Activated CD4-positive, alpha-beta T cell treated with anti-CD3 and anti-CD28 coated beads, Interleukin-2, amount 10 ng/mL, durations not matched to agents 24 days and 14 days (primary cell): ENCODE results near the gene COL4A2. TPM values are rescaled to one million over a fixed set of nuclear protein-coding genes. Genes with fewer than 3 reads are reported as not detected.

Experiments used
- DNase-seq: peaks from one replicate; pipeline ENCODE4 v3.0.0; 2022
- H3K27ac Mint-ChIP-seq: one replicate; pipeline ENCODE4 v1.8.0; 2022; ENCODE audit warnings: mild to moderate bottlenecking, mixed read lengths
- H3K27me3 Mint-ChIP-seq: one replicate; pipeline ENCODE4 v1.8.0; 2022; ENCODE audit warnings: mixed read lengths
- H3K36me3 Mint-ChIP-seq: one replicate; pipeline ENCODE4 v1.8.0; 2022; ENCODE audit warnings: low read depth, mild to moderate bottlenecking, mixed read lengths
- H3K4me1 Mint-ChIP-seq: one replicate; pipeline ENCODE4 v1.8.0; 2021; ENCODE audit warnings: mixed read lengths
- H3K4me3 Mint-ChIP-seq: one replicate; pipeline ENCODE4 v1.8.0; 2022; ENCODE audit warnings: mild to moderate bottlenecking, moderate library complexity, mixed read lengths
- H3K9me3 Mint-ChIP-seq: one replicate; pipeline ENCODE4 v1.8.0; 2021; ENCODE audit warnings: mixed read lengths
- intact Hi-C: fragments of 100-400 bp; cut with micrococcal nuclease; formaldehyde crosslinking; loops from one replicate; pipeline ENCODE4 v1.15.1; 2023
- total RNA-seq: library from RNA; stranded (reverse); gene quantifications from 2 replicates; pipeline ENCODE4 v1.2.3, GENCODE V29; 2022

The COL4A2 gene
- total RNA-seq, 1 donor from 2014 or later, result not detected

DNA sequence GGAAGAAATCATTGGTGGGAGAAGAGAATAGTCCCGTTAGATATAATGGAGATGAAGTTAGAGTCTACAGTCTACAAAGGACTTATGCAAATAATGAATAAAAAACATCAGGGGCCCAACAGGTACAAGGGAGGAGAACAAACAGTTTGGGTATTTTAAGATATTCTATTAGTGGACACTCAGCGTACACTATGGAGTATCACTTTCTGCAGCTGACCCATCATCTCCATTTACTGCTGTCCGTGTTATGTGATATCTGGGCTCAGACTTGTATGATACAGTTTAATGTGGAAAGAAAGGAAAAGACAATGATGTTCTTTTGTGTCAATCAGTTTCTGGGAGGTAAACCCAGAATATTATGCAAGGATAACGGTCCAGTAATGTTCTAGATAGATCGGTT is 128.2 kb downstream of the COL4A2 start:
- Mint-ChIP-seq H3K9me3 (no peaks in the 10 kb centered on the region), H3K27me3 (peaks cover 38% of the 10 kb centered on the region), H3K4me3 (no peak overlapping the region), H3K36me3 (no peaks in the 10 kb centered on the region), H3K4me1 (no peaks in the 10 kb centered on the region), H3K27ac (no peak overlapping the region)
- DNase-seq, result no peak
- intact Hi-C loops, result no loop called here

DNA sequence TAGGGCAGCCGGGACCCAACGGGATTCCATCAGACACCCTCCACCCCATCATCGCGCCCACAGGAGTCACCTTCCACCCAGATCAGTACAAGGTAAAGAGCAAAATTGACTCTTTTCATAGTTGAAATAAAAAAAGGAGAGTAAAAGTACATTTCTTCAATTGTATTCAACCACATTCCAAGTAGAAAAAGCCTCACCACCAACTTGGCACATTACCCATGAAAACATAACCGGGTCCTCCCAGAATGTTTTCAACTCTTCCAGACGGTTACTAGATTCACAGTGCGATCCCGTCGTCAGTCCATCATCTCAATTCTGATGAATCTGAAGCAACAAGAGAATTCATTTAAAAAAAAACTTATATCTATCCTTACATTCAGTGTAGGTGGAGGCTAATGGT is 129.2 kb downstream of the COL4A2 start:
- intact Hi-C loops, result no loop called here
- Mint-ChIP-seq H3K27me3 (peaks cover 33% of the 10 kb centered on the region), H3K4me3 (no peak overlapping the region), H3K27ac (no peak overlapping the region), H3K9me3 (no peaks in the 10 kb centered on the region), H3K36me3 (no peaks in the 10 kb centered on the region), H3K4me1 (no peaks in the 10 kb centered on the region)
- no peak for DNase-seq

GRCh38 chr13:110436786-110437370 is 129.8 kb downstream of the COL4A2 start:
- Mint-ChIP-seq H3K9me3 (no peaks in the 10 kb centered on the region), H3K36me3 (no peaks in the 10 kb centered on the region), H3K27me3 (peaks cover 33% of the 10 kb centered on the region), H3K4me1 (no peaks in the 10 kb centered on the region), H3K27ac (no peak overlapping the region), H3K4me3 (no peak overlapping the region)
- intact Hi-C loops, result no loop called here
- DNase-seq, result no peak

DNA sequence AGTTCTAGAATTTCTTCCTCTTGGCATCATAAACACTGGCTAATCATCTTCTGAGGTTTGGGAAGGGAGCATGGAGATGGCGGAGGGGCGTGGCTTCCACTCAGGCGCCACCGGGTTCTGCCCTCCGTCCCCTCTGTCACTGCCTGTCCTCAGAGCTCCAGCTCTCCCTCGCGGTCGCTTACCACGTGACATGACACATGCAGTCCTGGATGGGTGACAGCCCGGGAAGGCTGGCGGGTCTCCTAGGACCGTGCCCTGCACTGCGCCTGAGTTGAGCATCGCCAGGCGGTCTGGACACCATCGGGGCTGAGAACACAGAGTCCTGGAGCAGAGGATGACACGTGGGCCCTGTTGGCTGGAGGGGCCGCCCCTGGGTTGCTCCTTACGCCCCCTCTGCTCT is 131.1 kb downstream of the COL4A2 start:
- H3K27me3 Mint-ChIP-seq, result peaks cover 25% of the 10 kb centered on the region
- intact Hi-C loops, result no loop called here

DNA sequence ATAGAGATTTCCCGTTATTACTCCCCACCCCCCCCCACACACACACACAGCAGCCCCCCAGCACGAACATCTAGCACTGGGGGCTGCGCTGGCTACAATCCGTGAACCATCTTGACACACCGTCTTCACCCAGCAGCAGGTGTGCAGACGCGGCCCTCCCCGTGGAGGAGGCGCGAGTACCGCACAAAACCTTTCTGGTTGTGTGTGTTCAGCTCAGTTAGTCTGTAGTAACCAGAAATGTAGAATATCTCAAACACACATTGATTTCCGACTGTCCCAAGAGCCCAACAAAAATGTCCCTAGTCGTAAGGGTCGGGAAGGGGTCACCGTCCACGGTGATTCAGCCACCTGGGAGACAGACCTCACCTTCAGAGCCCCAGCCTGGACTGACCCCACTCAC is 131.7 kb downstream of the COL4A2 start:
- intact Hi-C loops, result no loop called here
- Mint-ChIP-seq H3K27ac (no peak overlapping the region), H3K27me3 (peaks cover 22% of the 10 kb centered on the region), H3K36me3 (no peaks in the 10 kb centered on the region), H3K9me3 (no peaks in the 10 kb centered on the region), H3K4me1 (no peaks in the 10 kb centered on the region), H3K4me3 (no peak overlapping the region)
- no peak for DNase-seq

More for the DNA sequence above, 131.1 kb downstream of the COL4A2 start:
- Mint-ChIP-seq H3K4me3 (no peak overlapping the region), H3K27ac (no peak overlapping the region), H3K9me3 (no peaks in the 10 kb centered on the region), H3K4me1 (no peaks in the 10 kb centered on the region), H3K36me3 (no peaks in the 10 kb centered on the region)
- no peak for DNase-seq

GRCh38 chr13:110440946-110441731 is 134.1 kb downstream of the COL4A2 start:
- H3K9me3 Mint-ChIP-seq, result no peaks in the 10 kb centered on the region
- no peaks in the 10 kb centered on the region for H3K4me1 Mint-ChIP-seq
- H3K4me3 Mint-ChIP-seq, result no peak overlapping the region
- peaks cover 15% of the 10 kb centered on the region for H3K27me3 Mint-ChIP-seq
- no peaks in the 10 kb centered on the region for H3K36me3 Mint-ChIP-seq
- H3K27ac Mint-ChIP-seq, result no peak overlapping the region
- DNase-seq, result no peak
- intact Hi-C loops, result no loop called here

GRCh38 chr13:110442930-110443621 is 136.0 kb downstream of the COL4A2 start:
- Mint-ChIP-seq H3K27ac (no peak overlapping the region), H3K27me3 (peaks cover 16% of the 10 kb centered on the region), H3K4me1 (no peaks in the 10 kb centered on the region), H3K4me3 (no peak overlapping the region), H3K36me3 (no peaks in the 10 kb centered on the region), H3K9me3 (no peaks in the 10 kb centered on the region)
- DNase-seq, result no peak
- intact Hi-C loops, result no loop called here

GRCh38 chr13:110443622-110444225 is 136.6 kb downstream of the COL4A2 start:
- intact Hi-C loops, result no loop called here
- no peak for DNase-seq
- Mint-ChIP-seq H3K27ac (no peak overlapping the region), H3K27me3 (peaks cover 16% of the 10 kb centered on the region), H3K9me3 (no peaks in the 10 kb centered on the region), H3K4me3 (no peak overlapping the region), H3K4me1 (no peaks in the 10 kb centered on the region), H3K36me3 (no peaks in the 10 kb centered on the region)

DNA sequence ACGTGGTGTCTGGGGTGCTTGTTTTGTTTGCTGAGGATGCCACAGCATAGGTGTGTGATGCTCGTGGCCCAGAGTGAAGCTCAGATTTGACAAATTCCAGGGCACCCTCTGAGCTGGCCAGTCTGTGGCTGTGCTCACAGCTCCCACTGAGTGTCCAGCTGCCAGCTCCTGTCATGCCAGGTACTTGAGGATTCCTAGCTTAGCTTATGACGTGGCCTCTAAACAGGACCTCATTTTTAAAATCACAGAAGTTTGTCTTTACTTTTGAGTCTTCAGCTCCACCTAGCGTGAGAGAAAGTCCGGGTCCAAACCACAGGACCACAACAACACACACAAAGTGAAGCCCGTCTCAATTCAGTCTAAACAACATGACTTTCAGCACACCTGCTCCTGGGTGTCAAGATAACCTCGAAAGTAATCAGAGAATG is 137.2 kb downstream of the COL4A2 start:
- Mint-ChIP-seq H3K36me3 (no peaks in the 10 kb centered on the region), H3K4me1 (no peaks in the 10 kb centered on the region), H3K27ac (no peak overlapping the region), H3K9me3 (no peaks in the 10 kb centered on the region), H3K4me3 (no peak overlapping the region), H3K27me3 (peaks cover 15% of the 10 kb centered on the region)
- DNase-seq, result no peak
- intact Hi-C loops, result no loop called here

GRCh38 chr13:110445183-110445582 is 138.1 kb downstream of the COL4A2 start:
- no peak for DNase-seq
- H3K27ac Mint-ChIP-seq, result no peak overlapping the region
- H3K4me3 Mint-ChIP-seq, result no peak overlapping the region
- H3K4me1 Mint-ChIP-seq, result no peaks in the 10 kb centered on the region
- H3K36me3 Mint-ChIP-seq, result no peaks in the 10 kb centered on the region
- intact Hi-C loops, result no loop called here
- no peaks in the 10 kb centered on the region for H3K9me3 Mint-ChIP-seq
- peaks cover 14% of the 10 kb centered on the region for H3K27me3 Mint-ChIP-seq

- H3K27ac Mint-ChIP-seq, result no peak overlapping the region
- H3K4me1 Mint-ChIP-seq, result no peaks in the 10 kb centered on the region
- intact Hi-C loops, result no loop called here
- peaks cover 14% of the 10 kb centered on the region for H3K27me3 Mint-ChIP-seq
- H3K36me3 Mint-ChIP-seq, result no peaks in the 10 kb centered on the region
- DNase-seq, result no peak
- H3K9me3 Mint-ChIP-seq, result no peaks in the 10 kb centered on the region
- no peak overlapping the region for H3K4me3 Mint-ChIP-seq
These were observed 138.9 kb downstream of the COL4A2 start for GRCh38 chr13:110445722-110446574.

GRCh38 chr13:110446575-110446890 is 139.4 kb downstream of the COL4A2 start:
- no peak overlapping the region for H3K4me3 Mint-ChIP-seq
- no peak for DNase-seq
- H3K9me3 Mint-ChIP-seq, result no peaks in the 10 kb centered on the region
- intact Hi-C loops, result no loop called here
- no peak overlapping the region for H3K27ac Mint-ChIP-seq
- no peaks in the 10 kb centered on the region for H3K36me3 Mint-ChIP-seq
- H3K4me1 Mint-ChIP-seq, result no peaks in the 10 kb centered on the region
- peaks cover 17% of the 10 kb centered on the region for H3K27me3 Mint-ChIP-seq

- no peak for DNase-seq
- no peak overlapping the region for H3K27ac Mint-ChIP-seq
- H3K27me3 Mint-ChIP-seq, result peaks cover 18% of the 10 kb centered on the region
- H3K4me3 Mint-ChIP-seq, result no peak overlapping the region
- intact Hi-C loops, result no loop called here
- H3K4me1 Mint-ChIP-seq, result no peaks in the 10 kb centered on the region
- H3K36me3 Mint-ChIP-seq, result no peaks in the 10 kb centered on the region
- H3K9me3 Mint-ChIP-seq, result no peaks in the 10 kb centered on the region
These were observed 140.0 kb downstream of the COL4A2 start for GRCh38 chr13:110447058-110447511.
